ENCODE measurements around the gene CCDC17. TPM values are rescaled to one million over a fixed set of nuclear protein-coding genes. Genes with fewer than 3 reads are reported as not detected.

The CCDC17 gene
- 0.26 and 0.38 TPM in 2 replicates for total RNA-seq (2014; rRNA removed; shearing (Covaris generic))

DNA sequence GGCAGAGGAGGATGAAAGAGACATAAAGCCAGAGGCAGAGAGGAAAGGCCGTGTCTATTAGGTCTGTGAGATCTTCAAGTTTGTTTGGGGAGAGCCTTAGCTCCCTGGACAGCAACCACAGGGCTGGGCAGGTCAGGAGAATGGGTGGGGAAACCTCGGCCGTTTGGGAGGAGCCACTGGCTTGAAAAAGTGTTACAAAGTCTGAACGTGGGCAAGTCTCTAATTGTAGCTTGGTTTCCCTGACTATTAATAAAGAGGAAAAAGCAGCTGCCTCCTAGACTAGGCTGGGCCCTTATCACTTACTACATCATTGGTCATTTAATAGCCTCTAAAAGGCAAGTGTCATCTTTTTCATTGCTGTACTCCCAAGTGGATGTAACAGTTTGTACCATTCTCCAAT lies at the start of gene CCDC17:
Gene CCDC17 (minus strand): TSS at position 83 of the 400 bp plus-strand sequence. CDS start 145 bp downstream, outside the sequence.
- no peak for DNase-seq (ENCODE audit: low spot score)

DNA sequence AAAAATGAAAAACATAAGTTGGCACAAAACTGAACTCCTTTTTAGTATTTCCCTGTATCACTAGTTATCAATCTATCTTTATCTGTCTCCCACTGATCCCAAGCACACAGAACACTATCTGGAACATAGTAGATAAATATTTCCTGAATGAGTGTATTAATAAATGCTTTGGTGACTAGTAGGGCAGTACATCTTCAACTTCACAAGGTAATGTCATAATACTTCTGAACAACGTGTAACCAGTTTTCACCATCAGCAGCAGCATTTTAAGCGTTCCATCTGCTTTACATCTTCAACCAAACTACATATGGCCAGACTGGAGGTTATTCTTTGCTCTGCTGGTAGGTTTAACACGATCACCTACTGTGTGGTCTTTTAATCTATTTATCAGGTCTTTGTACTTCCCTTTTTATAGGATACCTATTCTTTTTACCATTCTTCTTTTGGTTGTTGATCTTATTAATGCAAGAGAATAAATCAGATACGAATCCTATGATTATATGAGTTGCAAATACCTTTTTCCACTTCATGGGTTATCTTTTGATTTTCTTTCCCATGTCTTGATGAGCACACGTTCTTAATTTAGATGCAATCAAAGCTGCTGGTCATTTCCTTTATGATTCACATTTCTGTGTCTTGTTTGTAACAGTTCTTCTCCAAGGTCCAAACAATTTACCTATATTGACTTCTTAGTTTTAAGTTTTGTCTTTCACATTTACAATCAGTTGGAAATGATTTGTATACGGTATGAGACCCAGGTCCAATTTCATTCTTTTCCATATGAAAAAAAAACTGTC lies 46.2 kb upstream of the CCDC17 start:
- DNase-seq (ENCODE audit: low spot score), result no peak

DNA sequence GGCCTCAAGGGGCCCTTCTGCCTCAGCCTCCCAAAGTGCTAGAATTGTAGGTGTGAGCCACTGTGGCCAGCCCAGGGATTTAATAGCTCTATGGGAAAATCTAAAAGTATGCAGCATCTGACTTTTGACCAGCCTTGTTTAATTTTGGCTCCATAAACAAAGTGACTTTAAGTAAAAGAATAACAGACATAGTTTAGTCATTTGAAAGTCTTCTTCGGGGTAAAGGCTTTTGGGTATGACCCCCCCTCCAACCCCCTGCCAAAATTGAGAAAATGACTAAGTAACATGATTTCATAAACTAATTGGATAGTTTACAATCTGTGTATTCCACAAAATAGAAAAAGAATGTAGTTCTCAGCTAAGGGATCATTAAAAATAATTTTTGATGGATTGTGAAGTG lies 45.5 kb upstream of the CCDC17 start:
- DNase-seq (ENCODE audit: low spot score), result no peak

GRCh38 chr1:45668526-45668925 lies 44.7 kb upstream of the CCDC17 start:
- no peak for DNase-seq (ENCODE audit: low spot score)

DNA sequence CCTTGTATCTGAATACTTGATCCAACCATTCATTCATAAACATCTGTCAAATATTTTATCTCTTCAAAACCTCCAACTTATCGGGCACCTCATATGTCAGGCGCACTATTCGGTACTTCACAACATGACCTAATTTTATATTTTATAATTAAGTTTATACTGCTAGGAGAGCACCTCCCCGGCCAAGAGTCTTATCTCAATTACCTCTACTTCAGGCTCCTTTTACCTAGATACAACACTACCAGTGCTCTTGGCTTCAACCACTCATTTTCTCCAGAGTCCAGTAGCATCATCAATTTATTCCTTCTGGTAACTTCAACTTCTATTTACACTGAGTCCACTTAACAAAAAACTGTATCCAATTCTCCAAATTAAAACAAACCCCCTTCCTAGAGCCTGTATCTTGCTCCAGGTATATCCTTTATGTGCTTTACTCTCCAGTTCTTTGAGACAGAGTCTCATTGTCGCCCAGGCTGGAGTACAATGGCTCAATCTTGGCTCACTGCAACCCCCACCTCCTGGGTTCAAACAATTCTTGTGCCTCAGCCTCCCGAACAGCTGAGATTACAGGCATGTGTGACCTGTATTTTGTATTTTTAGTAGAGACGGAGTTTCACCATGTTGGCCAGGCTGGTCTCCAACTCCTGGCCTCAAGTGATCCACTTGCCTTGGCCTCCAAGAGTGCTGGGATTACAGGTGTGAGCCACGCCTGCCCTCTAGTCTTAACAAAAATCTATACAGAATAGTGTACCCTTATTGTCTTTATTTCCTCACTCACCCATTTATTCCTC lies 43.7 kb upstream of the CCDC17 start:
- no peak for DNase-seq (ENCODE audit: low spot score)

DNA sequence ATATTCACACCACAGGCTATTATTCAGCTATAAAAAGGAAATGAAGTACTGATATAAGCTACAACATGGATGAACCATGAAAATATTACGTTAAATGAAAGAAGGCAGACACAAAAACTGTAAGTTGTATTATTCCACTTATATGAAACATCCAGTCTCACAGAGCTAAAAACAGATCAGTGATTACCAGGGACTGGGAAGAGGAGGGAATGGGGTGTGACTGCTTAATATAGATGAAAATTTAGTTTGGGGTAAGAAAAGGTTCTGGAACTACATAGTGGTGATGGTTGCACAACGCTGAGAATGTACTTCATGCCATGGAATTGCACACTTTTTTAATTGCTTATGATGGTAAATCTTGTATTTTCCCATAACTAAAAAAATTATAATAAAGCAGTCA lies 43.0 kb upstream of the CCDC17 start:
- DNase-seq (ENCODE audit: low spot score), result no peak

GRCh38 chr1:45660336-45660735 lies 36.5 kb upstream of the CCDC17 start:
- no peak for DNase-seq (ENCODE audit: low spot score)

GRCh38 chr1:45659222-45659621 lies 35.4 kb upstream of the CCDC17 start:
- no peak for DNase-seq (ENCODE audit: low spot score)

DNA sequence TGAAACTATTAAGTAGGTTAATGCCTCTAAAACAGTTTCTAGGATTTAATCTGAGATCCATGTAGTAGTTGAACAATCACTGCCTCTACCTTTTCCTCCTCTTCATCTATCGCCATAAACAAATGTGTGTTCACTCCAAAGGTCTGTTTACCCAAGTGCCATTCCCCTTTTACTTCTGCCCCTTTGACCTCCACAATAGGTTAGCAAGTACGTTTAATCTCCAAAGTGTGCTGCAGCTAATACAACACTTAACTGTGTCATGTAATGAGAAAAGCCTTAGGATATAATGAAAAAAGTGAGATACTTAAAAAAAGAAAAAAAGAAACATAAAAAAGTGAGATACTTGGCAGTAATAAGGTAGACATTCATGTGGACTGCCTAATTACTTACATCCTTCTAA lies 34.3 kb upstream of the CCDC17 start:
- DNase-seq (ENCODE audit: low spot score), result no peak

DNA sequence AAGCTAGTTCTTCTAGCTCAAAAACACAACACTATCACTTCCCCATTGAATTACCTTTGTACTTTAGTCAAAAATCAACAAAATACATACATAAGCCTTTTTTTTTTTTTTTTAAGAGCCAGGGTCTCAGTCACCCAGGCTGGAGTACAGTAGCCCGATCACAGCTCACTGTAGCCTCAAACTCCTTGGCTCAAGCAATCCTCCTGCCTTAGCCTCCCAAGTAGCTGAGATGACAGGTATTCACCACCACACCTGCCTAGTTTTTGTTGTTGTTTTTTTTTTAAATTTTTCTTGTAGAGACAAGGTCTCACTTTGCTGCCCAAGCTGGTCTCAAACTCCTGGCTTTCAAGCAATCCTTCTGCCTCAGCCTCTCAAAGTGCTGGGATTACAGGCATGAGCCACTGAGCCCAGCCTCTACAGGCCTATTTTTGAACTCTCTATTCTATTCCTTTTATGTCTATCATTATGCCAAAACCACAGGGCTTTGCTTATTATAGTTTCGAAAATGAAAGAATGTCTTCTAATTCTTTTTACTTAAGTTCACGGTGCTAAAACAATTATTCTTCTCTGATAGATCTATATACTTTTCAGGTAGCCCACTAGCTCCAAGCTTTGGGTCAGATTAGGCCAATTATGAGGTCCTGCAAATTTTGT lies 32.8 kb upstream of the CCDC17 start:
- no peak for DNase-seq (ENCODE audit: low spot score)

GRCh38 chr1:45654540-45655280 lies 30.9 kb upstream of the CCDC17 start:
- no peak for DNase-seq (ENCODE audit: low spot score)

DNA sequence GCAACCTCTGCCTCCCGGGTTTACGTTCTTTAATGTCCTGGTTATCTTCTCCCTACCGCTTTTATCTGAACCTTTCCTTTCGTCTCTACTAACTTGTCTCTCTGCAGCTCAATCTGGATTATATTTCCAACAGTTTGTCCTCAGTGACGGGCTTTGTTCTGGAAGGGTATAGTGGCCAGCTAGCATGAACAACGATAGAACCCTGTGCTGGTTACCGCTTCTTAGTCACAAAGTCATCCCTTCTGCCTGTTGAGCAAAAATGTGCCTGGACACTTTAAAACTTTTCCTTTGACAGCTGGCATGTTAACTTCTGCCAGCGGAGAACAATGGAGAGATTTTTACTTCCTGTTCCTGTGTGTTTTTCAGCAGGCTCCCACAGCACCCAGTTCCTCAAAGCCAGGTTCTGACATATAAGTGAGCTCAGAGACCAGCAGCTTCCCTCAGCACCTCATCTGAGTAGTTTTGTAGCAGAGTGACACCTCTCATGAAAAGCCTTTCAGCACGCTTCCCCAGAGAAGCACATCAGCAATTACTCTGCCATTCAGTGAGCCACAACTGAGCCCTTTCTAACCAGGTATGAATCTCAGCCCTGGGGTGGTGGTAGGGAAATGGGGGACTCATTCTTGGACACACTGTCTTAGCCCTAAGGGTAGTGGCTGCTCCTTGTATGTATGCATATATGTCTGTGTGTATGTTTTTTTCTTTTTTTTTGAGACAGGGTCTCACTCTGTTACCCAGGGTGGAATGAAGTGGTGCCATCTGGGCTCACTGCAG lies 23.6 kb upstream of the CCDC17 start:
- no peak for DNase-seq (ENCODE audit: low spot score)

- no peak for DNase-seq (ENCODE audit: low spot score)
These were observed 20.8 kb upstream of the CCDC17 start for GRCh38 chr1:45644661-45645060.

- no peak for DNase-seq (ENCODE audit: low spot score)
These were observed 20.1 kb upstream of the CCDC17 start for GRCh38 chr1:45643978-45644377.

- DNase-seq (ENCODE audit: low spot score), result no peak
These were observed 19.5 kb upstream of the CCDC17 start for GRCh38 chr1:45643321-45643720.

DNA sequence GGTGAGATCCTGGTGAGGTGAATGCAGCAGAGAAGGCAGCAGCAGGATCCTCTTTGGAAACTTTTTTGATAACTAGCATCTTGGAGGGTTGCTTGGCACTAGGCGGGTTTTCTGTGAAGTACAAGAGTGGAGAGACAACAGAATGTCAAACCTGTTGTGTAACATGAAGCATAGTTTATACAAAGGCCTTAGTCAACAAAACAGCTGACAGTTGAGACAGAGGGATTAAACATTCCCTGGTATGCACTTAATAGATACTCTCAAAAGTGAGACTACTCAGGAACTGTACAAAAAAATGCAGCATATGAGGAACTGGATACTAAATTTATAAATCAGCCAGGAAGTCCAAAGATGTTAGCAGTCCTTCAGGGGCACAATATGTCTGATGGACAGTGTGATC lies 16.4 kb upstream of the CCDC17 start:
- DNase-seq (ENCODE audit: low spot score), result no peak

GRCh38 chr1:45635211-45635610 lies 11.4 kb upstream of the CCDC17 start:
- no peak for DNase-seq (ENCODE audit: low spot score)

- no peak for DNase-seq (ENCODE audit: low spot score)
These were observed 6.6 kb upstream of the CCDC17 start for GRCh38 chr1:45630429-45630828.

GRCh38 chr1:45629035-45629434 lies 5.2 kb upstream of the CCDC17 start:
- no peak for DNase-seq (ENCODE audit: low spot score)

DNA sequence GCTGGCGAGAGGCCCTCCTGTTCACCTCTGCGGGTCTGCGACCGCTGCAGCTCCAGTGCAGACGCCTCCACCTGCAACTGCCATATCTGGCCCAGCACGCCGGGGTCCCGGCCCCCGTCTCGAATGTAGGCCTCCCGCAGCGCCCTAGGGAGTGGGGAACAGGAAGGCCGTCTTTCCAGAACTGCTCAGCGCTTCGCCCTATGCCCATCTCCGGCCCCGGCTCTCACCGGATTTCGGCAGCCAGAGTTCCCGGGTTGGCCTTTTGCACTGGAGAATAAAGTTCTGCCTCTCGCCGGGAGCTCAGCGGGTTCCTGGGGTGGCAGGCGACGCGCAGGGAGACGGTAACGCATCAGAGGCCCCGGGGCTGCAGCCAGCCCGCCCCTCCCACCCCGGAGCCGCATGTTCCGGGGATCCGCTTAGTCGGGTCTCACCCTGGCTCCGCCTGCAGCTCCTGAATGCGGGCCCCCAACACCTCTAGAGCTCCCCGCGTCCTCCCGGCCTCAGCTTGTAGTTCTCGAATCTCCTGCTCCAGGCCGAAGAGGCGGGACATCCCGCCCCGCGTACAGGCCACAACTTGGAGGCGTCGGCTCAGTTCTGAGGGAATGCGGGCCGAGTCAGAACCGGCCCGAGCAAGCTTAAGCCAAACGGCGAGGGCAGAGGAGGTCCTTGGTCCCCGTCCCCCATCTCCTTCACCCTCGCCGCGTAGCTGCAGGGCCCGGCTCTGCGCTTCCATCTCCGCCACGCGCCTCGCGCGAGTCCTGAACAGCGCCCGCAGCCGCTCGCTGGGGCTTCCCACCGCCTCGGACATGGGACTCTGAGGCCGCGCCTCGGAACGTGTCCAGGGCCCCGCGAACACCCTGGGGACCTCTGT lies 1.1 kb downstream of the CCDC17 start:
- DNase-seq (ENCODE audit: low spot score), result no peak

Data from A172 (cell line).